ENCODE data around the gene MMP17.

DNA sequence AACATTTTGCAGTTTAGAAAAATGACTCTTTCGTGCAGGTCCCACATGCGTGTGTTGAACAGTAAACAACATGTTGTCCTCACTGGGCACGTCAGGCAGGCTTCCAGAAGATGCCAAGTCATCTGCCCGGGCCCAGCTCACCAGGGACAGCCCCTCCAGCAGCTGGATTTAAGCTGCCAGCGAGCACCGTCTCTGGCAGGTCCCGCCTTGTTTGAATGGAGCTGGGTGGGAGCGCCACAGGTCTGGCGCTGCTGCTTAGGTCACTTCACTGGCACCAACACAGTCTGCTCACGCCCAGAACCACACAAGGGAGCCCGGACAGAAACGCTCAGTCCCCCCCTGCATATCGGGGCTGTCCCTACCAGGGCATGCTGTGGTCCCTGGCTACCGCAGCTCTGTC lies 33.1 kb upstream of the MMP17 start:
- no peak for TF ChIP-seq EZH2 (IDR thresholded peaks at IDR 0.05; ENCODE audit: borderline replicate concordance, low read depth, low read length, poor library complexity, severe bottlenecking)
- TF ChIP-seq, protein P1, sequence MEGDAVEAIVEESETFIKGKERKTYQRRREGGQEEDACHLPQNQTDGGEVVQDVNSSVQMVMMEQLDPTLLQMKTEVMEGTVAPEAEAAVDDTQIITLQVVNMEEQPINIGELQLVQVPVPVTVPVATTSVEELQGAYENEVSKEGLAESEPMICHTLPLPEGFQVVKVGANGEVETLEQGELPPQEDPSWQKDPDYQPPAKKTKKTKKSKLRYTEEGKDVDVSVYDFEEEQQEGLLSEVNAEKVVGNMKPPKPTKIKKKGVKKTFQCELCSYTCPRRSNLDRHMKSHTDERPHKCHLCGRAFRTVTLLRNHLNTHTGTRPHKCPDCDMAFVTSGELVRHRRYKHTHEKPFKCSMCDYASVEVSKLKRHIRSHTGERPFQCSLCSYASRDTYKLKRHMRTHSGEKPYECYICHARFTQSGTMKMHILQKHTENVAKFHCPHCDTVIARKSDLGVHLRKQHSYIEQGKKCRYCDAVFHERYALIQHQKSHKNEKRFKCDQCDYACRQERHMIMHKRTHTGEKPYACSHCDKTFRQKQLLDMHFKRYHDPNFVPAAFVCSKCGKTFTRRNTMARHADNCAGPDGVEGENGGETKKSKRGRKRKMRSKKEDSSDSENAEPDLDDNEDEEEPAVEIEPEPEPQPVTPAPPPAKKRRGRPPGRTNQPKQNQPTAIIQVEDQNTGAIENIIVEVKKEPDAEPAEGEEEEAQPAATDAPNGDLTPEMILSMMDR (conservative IDR thresholded peaks at IDR 0.05; ENCODE audit: low read depth, low read length): no peak
